Measurements from ENCODE around the gene NEGR1. TPM values are rescaled to one million over a fixed set of nuclear protein-coding genes. Genes with fewer than 3 reads are reported as not detected.
A peak's percentile ranks its signal among the peaks of the same experiment; 100 is the strongest.

NEGR1 gene
- total RNA-seq, 1 donor from 2014 or later: 18.1 TPM

GRCh38 chr1:71424536-71424935 lies 857.8 kb downstream of the NEGR1 start:
- no peaks in the 10 kb centered on the region for H3K27me3 ChIP-seq (ENCODE audit: low read depth)
- H3K4me1 ChIP-seq: no peaks in the 10 kb centered on the region
- DNase-seq (no peak), ATAC-seq (no peak)
- H3K36me3 ChIP-seq: no peaks in the 10 kb centered on the region
- no peaks in the 10 kb centered on the region for H3K9me3 ChIP-seq
- no peak overlapping the region for H3K4me3 ChIP-seq
- no peak overlapping the region for H3K27ac ChIP-seq
- TF ChIP-seq, protein P1, sequence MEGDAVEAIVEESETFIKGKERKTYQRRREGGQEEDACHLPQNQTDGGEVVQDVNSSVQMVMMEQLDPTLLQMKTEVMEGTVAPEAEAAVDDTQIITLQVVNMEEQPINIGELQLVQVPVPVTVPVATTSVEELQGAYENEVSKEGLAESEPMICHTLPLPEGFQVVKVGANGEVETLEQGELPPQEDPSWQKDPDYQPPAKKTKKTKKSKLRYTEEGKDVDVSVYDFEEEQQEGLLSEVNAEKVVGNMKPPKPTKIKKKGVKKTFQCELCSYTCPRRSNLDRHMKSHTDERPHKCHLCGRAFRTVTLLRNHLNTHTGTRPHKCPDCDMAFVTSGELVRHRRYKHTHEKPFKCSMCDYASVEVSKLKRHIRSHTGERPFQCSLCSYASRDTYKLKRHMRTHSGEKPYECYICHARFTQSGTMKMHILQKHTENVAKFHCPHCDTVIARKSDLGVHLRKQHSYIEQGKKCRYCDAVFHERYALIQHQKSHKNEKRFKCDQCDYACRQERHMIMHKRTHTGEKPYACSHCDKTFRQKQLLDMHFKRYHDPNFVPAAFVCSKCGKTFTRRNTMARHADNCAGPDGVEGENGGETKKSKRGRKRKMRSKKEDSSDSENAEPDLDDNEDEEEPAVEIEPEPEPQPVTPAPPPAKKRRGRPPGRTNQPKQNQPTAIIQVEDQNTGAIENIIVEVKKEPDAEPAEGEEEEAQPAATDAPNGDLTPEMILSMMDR (IDR thresholded peaks at IDR 0.05): no peak
- intact Hi-C loops (cut with DNase I): no loop called here

DNA sequence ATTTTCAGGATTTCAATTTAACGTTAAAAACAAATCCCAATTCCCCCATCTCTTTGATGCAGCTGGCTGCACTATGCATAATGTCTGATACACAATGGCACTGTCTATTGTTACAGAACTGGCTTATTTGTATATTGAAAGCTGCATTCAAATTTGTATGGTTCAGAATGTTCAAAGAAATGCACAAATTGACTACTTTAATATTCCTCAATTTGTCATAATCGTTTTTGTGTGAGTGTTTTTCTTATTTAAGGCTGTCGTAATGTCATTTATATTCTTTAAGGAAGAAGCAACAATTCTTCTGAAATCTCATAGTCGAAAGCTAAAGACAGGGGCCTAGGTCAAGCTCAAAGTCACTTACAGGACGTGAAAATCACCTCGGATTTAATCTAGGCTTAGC lies 860.1 kb downstream of the NEGR1 start:
- TF ChIP-seq, protein P1 (IDR thresholded peaks at IDR 0.05): no peak
- Histone ChIP-seq H3K36me3 (no peaks in the 10 kb centered on the region), H3K4me1 (no peaks in the 10 kb centered on the region), H3K27me3 (ENCODE audit: low read depth) (no peaks in the 10 kb centered on the region), H3K27ac (no peak overlapping the region), H3K4me3 (no peak overlapping the region), H3K9me3 (no peaks in the 10 kb centered on the region)
- ATAC-seq (no peak), DNase-seq (no peak)
- intact Hi-C loops (cut with DNase I): no loop called here

DNA sequence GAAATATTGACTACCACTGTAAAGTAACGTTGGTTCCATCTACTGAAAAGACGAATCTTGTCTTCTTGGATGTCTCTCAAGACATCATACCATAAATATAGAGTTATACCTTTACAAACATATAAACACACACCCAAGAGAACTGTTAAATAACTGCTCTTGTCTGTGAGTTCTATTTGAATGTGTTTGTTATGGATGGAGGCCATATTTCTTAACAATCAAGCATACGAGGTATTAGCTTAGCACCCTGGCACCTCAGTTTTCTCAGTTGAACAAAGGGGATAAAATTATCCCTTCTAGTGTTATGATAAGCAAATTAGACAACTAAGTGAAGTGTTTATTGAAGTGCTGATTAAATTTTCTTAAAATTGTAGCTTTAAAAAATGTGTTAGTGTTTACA lies 864.9 kb downstream of the NEGR1 start:
- Histone ChIP-seq H3K36me3 (no peaks in the 10 kb centered on the region), H3K27ac (no peak overlapping the region), H3K9me3 (no peaks in the 10 kb centered on the region), H3K27me3 (ENCODE audit: low read depth) (no peaks in the 10 kb centered on the region), H3K4me3 (no peak overlapping the region), H3K4me1 (peaks cover 8% of the 10 kb centered on the region)
- ATAC-seq (peak; percentile 25 to 50), DNase-seq (no peak)
- intact Hi-C loops (cut with DNase I): no loop called here
- TF ChIP-seq, protein P1 (IDR thresholded peaks at IDR 0.05): no peak

DNA sequence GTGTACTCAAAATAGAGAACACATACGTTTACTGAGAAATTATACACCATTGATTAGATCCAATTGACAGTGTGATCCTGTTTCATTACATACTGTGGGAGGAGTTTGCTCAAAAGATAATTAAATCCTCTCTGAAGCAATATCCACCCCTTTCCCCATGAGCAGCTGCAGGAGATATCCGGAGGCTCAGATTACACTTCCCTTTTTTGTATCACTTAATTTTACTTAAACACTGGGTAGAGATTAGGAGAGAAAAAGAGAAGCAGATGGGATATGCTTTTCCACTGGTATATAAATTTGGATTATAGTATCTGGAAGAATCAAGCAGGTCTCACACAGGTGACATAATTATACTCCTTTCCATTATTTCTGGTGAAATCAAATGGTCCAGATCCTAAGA lies 868.2 kb downstream of the NEGR1 start:
- intact Hi-C loops (cut with DNase I): no loop called here
- H3K36me3 ChIP-seq: no peaks in the 10 kb centered on the region
- H3K27me3 ChIP-seq (ENCODE audit: low read depth): no peaks in the 10 kb centered on the region
- H3K4me3 ChIP-seq: no peak overlapping the region
- no peak overlapping the region for H3K27ac ChIP-seq
- TF ChIP-seq, protein P1 (IDR thresholded peaks at IDR 0.05): no peak
- ATAC-seq (no peak), DNase-seq (no peak)
- no peaks in the 10 kb centered on the region for H3K9me3 ChIP-seq
- peaks cover 8% of the 10 kb centered on the region for H3K4me1 ChIP-seq

DNA sequence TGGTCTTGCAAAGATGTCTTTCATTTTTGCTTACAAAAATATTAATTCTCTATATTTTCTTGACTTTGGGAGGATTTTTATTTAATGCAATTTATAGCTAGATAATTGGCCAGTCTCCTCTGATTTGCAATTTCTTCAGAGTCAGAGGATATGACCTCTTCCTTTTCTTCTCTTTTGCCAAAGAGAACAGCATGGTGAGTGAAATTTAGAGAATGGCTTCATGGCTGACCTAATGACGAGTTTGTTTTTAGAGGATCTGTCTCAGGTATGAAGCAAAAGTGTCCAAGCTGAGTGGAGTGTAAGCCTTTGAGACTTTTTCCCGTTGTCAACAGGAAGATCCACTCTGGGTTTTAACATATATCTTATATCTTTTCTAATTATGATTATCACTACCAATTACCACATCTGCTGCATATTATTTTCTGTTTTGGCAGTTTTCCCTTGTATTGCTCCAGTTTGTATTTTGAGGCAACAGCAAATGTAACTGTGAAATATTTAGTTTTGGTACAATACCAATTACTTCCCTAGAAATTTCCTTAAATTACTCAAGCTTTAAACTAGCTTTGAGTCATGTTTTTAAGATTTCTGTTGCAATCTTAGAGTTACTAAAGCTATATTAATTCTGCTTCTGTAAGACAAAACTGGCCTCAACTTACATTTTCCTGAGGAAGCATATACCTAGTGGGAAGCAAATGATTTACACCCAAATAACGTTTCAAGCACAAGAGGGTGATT lies 868.7 kb downstream of the NEGR1 start:
- Histone ChIP-seq H3K4me3 (no peak overlapping the region), H3K27ac (no peak overlapping the region), H3K9me3 (no peaks in the 10 kb centered on the region), H3K27me3 (ENCODE audit: low read depth) (no peaks in the 10 kb centered on the region), H3K4me1 (peaks cover 8% of the 10 kb centered on the region), H3K36me3 (no peaks in the 10 kb centered on the region)
- intact Hi-C loops (cut with DNase I): no loop called here
- DNase-seq (no peak), ATAC-seq (no peak)
- TF ChIP-seq, protein P1 (IDR thresholded peaks at IDR 0.05): no peak
